ENCODE data around the gene NENF. TPM values are rescaled to one million over a fixed set of nuclear protein-coding genes. Genes with fewer than 3 reads are reported as not detected.

Gene NENF
- total and polyA plus RNA-seq, 2 donors (not counting 1 experiment from before 2014, with no cell fraction given): 10.6 to 20.3 TPM

DNA sequence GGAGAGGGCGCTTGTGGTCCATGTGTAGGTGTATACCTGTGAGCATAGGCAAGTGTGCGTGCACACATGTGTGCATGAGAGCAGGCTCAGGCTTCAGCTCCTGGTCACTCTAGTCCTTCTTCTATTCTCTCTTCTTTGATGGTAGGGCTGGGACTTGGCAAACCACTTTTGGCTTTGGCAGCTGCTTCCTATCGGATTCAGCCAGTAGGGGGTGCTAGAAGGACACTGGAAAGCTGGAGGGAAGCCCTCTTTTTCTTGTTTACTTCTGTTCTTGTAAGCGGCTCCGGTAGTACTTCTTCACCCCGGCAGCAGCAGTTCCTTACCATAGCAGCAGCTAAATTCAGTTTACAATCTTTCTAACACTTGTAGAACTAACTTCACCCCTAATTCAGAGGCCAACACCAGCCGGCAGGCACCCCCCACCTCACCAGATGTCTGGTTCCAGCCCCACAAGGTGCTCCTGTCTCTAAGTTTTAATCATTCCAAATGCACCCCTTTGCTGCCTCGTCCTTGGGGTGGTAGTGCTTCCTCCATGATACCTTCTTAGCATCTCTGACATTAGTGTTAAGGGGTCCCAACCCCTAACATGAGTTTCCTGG is 25.1 kb downstream of the NENF start:
- Mint-ChIP-seq H3K27ac (no peak overlapping the region), H3K27me3 (no peaks in the 10 kb centered on the region), H3K4me1 (no peaks in the 10 kb centered on the region), H3K4me3 (no peak overlapping the region), H3K9me3 (ENCODE audit: insufficient read depth) (no peaks in the 10 kb centered on the region)
- Histone ChIP-seq H3K9ac (ENCODE audit: low read length) (no peak overlapping the region), H3K9me3 (ENCODE audit: control extremely low read depth in 1 of 3, control insufficient read depth in 2 of 3, insufficient read depth in 1 of 3, low read length in 2 of 3) (no peaks in the 10 kb centered on the region), H3K4me2 (replicated peaks; ENCODE audit: low read depth, low read length, poor library complexity, severe bottlenecking) (no peak overlapping the region), H3K4me3 (ENCODE audit: control extremely low read depth in 1 of 5, extremely low read depth in 1 of 5, insufficient read depth in 1 of 5, low read depth in 2 of 5, low read length in 4 of 5) (no peak overlapping the region), H3K36me3 (replicated peaks in 1 of 2; ENCODE audit: control extremely low read depth in 1 of 2, control insufficient read depth in 1 of 2, extremely low read depth in 1 of 2, insufficient read depth in 2 of 2, low read length in 1 of 2) (no peaks in the 10 kb centered on the region), H3K4me1 (ENCODE audit: control insufficient read depth in 2 of 2, insufficient read depth in 2 of 2, low read length in 2 of 2) (peaks cover 0 to 6% of the 10 kb centered on the region in 2 donors), H2AFZ (ENCODE audit: insufficient read depth, low read depth, low read length, poor library complexity, severe bottlenecking) (no peak overlapping the region), H3K27me3 (replicated peaks in 1 of 4; ENCODE audit: control extremely low read depth in 1 of 4, control insufficient read depth in 3 of 4, insufficient read depth in 4 of 4, low read length in 3 of 4) (peaks cover 0 to 4% (median 0%) of the 10 kb centered on the region in 4 experiments), H3K79me2 (ENCODE audit: control insufficient read depth, insufficient read depth, low read length) (no peaks in the 10 kb centered on the region), H3K27ac (ENCODE audit: low read length in 2 of 2) (no peak overlapping the region), H4K20me1 (ENCODE audit: control insufficient read depth, insufficient read depth, low read length, poor library complexity, severe bottlenecking) (no peaks in the 10 kb centered on the region)
- CTCF ChIA-PET: interaction anchor here (0.6 to 8.2 kb wide), 30 partner anchors 8 to 804 kb away, joined by 3 to 364 read pairs (median 7); partner anchors contain the start of gene PACC1
- POLR2A ChIA-PET: no interaction called here
- TF ChIP-seq, protein P1, sequence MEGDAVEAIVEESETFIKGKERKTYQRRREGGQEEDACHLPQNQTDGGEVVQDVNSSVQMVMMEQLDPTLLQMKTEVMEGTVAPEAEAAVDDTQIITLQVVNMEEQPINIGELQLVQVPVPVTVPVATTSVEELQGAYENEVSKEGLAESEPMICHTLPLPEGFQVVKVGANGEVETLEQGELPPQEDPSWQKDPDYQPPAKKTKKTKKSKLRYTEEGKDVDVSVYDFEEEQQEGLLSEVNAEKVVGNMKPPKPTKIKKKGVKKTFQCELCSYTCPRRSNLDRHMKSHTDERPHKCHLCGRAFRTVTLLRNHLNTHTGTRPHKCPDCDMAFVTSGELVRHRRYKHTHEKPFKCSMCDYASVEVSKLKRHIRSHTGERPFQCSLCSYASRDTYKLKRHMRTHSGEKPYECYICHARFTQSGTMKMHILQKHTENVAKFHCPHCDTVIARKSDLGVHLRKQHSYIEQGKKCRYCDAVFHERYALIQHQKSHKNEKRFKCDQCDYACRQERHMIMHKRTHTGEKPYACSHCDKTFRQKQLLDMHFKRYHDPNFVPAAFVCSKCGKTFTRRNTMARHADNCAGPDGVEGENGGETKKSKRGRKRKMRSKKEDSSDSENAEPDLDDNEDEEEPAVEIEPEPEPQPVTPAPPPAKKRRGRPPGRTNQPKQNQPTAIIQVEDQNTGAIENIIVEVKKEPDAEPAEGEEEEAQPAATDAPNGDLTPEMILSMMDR (IDR thresholded peaks at IDR 0.05): peak; percentile 50
- no peak for TF ChIP-seq EZH2 (IDR thresholded peaks at IDR 0.05; ENCODE audit: borderline replicate concordance, insufficient read depth, low read depth, low read length, poor library complexity, severe bottlenecking)
- intact Hi-C loops (cut with micrococcal nuclease): no loop called here
- WGBS (ENCODE audit: insufficient coverage): 57% methylated on average over 6 of the region's 8 CpGs
- DNase-seq (peak; percentile 56), ATAC-seq (ENCODE audit: low read depth) (no peak)

DNA sequence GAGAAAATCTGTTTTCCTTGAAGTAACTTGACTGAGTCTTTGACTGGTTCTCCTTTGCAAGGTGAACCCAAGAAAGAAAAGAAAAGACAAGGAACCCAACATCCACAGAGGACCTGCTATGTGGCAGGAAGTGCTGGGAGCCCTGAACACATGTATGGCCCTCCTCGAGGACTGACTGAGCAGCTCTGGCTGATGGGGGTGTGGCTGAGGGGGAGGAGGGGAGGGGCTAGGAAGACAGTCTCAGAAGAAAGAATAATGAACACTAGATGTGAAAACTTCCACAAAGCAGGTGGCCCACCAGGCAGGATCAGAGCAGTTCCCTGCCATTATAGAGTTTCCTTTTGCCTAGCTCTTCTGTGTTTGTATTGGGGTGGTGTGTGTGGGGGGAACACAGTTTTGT is 26.1 kb downstream of the NENF start:
- Histone ChIP-seq H2AFZ (ENCODE audit: insufficient read depth, low read depth, low read length, poor library complexity, severe bottlenecking) (no peak overlapping the region), H3K9ac (ENCODE audit: low read length) (no peak overlapping the region), H3K4me3 (ENCODE audit: control extremely low read depth in 1 of 5, extremely low read depth in 1 of 5, insufficient read depth in 1 of 5, low read depth in 2 of 5, low read length in 4 of 5) (no peak overlapping the region), H3K79me2 (ENCODE audit: control insufficient read depth, insufficient read depth, low read length) (no peaks in the 10 kb centered on the region), H3K36me3 (replicated peaks in 1 of 2; ENCODE audit: control extremely low read depth in 1 of 2, control insufficient read depth in 1 of 2, extremely low read depth in 1 of 2, insufficient read depth in 2 of 2, low read length in 1 of 2) (no peaks in the 10 kb centered on the region), H3K27me3 (replicated peaks in 1 of 4; ENCODE audit: control extremely low read depth in 1 of 4, control insufficient read depth in 3 of 4, insufficient read depth in 4 of 4, low read length in 3 of 4) (peaks cover 0 to 4% (median 0%) of the 10 kb centered on the region in 4 experiments), H3K27ac (ENCODE audit: low read length in 2 of 2) (no peak overlapping the region), H3K4me2 (replicated peaks; ENCODE audit: low read depth, low read length, poor library complexity, severe bottlenecking) (no peak overlapping the region), H3K4me1 (ENCODE audit: control insufficient read depth in 2 of 2, insufficient read depth in 2 of 2, low read length in 2 of 2) (peaks cover 0 to 6% of the 10 kb centered on the region in 2 donors), H3K9me3 (ENCODE audit: control extremely low read depth in 1 of 3, control insufficient read depth in 2 of 3, insufficient read depth in 1 of 3, low read length in 2 of 3) (no peaks in the 10 kb centered on the region), H4K20me1 (ENCODE audit: control insufficient read depth, insufficient read depth, low read length, poor library complexity, severe bottlenecking) (no peaks in the 10 kb centered on the region)
- no peak for DNase-seq
- ATAC-seq (ENCODE audit: low read depth): no peak
- no peaks in the 10 kb centered on the region for H3K27me3 Mint-ChIP-seq
- no peaks in the 10 kb centered on the region for H3K9me3 Mint-ChIP-seq (ENCODE audit: insufficient read depth)
- H3K27ac Mint-ChIP-seq: no peak overlapping the region
- H3K4me3 Mint-ChIP-seq: no peak overlapping the region
- POLR2A ChIA-PET: no interaction called here
- CTCF ChIA-PET: interaction anchor here (0.6 to 8.2 kb wide), 7 partner anchors 33 to 778 kb away, joined by 3 to 364 read pairs (median 5); no protein-coding TSS in a partner anchor
- 13% methylated on average over 1 of the region's 1 CpG for WGBS (ENCODE audit: insufficient coverage)
- TF ChIP-seq EZH2 (IDR thresholded peaks at IDR 0.05; ENCODE audit: borderline replicate concordance, insufficient read depth, low read depth, low read length, poor library complexity, severe bottlenecking): no peak
- intact Hi-C loops (cut with micrococcal nuclease): loop anchor here (1.0 kb wide), 1 partner anchor 536 kb away; no protein-coding TSS in a partner anchor
- no peaks in the 10 kb centered on the region for H3K4me1 Mint-ChIP-seq
